Measurements from ENCODE around the gene DTNB.

- TF ChIP-seq, protein P1, sequence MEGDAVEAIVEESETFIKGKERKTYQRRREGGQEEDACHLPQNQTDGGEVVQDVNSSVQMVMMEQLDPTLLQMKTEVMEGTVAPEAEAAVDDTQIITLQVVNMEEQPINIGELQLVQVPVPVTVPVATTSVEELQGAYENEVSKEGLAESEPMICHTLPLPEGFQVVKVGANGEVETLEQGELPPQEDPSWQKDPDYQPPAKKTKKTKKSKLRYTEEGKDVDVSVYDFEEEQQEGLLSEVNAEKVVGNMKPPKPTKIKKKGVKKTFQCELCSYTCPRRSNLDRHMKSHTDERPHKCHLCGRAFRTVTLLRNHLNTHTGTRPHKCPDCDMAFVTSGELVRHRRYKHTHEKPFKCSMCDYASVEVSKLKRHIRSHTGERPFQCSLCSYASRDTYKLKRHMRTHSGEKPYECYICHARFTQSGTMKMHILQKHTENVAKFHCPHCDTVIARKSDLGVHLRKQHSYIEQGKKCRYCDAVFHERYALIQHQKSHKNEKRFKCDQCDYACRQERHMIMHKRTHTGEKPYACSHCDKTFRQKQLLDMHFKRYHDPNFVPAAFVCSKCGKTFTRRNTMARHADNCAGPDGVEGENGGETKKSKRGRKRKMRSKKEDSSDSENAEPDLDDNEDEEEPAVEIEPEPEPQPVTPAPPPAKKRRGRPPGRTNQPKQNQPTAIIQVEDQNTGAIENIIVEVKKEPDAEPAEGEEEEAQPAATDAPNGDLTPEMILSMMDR (IDR thresholded peaks at IDR 0.05): no peak
- no peak for TF ChIP-seq POLR2A (IDR thresholded peaks at IDR 0.05)
These were observed 303.9 kb downstream of the DTNB start for GRCh38 chr2:25369439-25369838.

Measured in vagina (tissue), 2 donors.